ENCODE data around the gene SLC37A1.
A peak's percentile ranks its signal among the peaks of the same experiment; 100 is the strongest.
"Not testable (repeated sequence)": the region's sequence is repeated elsewhere in the genome, so short reads cannot be mapped to it uniquely, and the experiment has no call there.

The SLC37A1 gene

DNA sequence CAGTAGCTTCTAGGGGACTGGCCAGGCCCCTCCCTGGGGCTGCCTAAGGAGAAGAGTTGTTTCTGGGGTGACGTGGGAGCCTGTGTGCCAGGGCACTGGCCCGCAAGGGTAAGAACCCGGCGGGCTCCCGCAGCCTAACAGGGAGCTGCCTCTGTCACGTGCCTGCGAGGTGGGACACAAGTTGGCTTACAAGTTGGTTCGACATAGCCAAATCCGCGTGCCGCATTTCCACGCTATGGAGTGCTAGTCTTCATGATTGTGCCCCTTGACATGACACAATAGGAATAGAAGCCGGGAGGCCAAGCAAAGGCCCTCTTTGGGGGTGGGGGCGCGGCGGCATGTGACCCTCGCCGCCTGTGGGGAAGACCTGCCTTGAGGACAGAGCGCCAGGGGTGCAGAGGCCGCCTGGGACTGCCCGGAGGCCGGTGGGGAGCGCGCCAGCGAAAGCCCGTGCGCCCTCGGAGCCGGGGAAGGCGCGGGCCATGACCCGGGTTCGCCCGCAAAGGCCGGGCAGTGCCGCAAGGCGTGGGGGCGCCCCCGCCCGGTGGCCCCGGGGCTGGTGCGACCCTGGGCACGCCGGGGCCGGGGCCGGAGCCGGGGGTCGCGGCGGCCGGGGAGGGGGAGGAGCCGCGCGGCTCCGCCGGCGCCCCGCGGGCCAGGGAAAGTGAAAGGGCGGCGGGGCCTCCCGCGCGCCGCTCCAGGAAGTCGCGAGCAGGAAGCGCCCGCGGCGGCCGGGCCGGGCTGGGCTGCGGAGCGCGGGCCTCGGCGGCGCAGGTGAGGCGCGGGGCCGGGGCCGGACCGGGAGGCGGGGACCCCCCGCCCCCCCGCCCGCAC is at the start of gene SLC37A1:
Gene SLC37A1 (plus strand): TSS at position 702 of the 834 bp plus-strand sequence. CDS start 4,603 bp downstream, outside the sequence.
- DNase-seq (ENCODE audit: low read depth), result no peak

DNA sequence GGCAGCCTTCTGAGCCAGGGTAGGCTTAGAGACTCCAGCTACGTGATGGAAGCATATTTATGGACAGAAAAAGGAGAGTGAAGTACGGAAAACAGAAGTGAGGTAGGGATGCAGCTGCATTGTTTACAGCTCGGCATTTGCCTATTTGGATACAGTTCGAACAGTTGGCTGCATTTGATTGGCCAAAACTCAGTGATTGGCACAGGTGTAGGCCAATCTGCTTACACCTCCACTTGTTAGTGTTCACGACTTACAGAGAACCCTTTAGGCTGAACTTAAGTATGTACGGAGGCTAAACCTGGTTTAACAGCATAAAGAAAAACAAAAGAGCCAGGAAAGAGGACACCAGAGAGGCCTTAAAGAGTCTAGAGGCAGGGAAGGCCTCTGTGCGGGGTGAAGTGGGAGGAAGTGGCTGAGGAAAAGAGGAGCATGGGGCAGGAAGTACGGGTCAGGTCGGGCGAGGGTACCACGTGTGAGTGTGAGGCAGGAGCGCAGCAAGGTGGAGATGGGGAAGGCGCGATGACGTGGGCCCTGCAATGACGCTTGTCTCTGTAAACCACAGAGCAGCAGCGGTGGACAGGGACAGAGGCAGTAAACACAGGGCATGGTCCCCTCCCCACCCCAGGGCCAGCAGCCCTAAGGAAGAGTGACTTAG is 49.7 kb upstream of the SLC37A1 start:
- peak; percentile 40 for DNase-seq (ENCODE audit: low read depth)

DNA sequence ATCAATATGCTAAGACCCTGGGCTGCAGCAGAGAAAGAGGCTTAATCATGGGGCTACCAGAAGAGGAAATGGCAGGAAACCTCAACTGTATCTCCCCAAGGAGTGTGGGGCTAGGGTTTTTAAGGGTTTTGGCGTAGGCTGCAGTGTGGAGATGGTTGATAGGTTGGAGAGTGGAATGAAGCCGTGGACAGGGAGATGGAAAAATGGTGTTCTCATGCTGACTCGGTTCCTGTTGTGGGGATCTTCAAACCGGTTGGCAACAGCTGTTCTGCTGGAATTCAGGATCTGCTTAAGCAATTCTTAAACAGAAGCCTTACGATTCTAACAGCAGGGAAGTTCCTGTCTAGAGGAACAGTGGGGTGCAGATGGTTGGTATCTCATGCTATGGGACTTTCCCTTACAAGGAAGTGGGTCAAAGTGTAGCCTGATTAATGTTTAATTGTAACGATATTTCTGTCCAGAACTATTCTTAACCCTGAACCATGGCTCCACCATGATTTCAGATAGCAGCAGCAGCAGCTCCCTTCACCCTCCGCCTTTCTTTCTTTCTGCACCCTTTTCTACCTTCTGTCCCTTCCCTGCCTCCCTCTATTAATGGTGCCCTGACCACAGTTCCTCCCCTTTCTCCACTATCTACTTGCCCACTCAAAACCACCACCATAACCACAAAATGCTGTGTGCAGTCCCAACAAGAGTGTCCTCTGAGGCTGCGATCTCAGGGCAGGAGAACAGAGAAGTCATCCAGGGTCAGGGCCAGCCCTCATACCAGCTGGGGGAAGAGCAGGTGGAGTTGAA is 48.4 kb upstream of the SLC37A1 start:
- DNase-seq (ENCODE audit: low read depth), result no peak

DNA sequence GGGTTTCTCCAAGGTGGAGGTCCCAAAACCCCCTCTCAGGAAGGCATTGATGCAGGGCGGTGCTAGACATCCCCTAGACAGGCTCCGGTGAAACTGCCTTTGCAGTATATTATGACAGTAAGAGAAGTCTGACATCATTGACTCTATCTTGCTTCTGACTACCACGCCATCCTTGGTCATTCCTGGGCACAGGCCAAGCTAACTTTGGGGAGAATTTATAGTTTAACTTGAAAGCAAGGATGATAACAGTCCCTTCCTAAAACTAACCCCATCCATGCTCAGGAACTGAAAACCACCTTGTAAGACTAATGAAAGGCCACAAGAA is 47.9 kb upstream of the SLC37A1 start:
- DNase-seq (ENCODE audit: low read depth), result no peak

GRCh38 chr21:42466700-42467099 is 47.0 kb upstream of the SLC37A1 start:
- no peak for DNase-seq (ENCODE audit: low read depth)

DNA sequence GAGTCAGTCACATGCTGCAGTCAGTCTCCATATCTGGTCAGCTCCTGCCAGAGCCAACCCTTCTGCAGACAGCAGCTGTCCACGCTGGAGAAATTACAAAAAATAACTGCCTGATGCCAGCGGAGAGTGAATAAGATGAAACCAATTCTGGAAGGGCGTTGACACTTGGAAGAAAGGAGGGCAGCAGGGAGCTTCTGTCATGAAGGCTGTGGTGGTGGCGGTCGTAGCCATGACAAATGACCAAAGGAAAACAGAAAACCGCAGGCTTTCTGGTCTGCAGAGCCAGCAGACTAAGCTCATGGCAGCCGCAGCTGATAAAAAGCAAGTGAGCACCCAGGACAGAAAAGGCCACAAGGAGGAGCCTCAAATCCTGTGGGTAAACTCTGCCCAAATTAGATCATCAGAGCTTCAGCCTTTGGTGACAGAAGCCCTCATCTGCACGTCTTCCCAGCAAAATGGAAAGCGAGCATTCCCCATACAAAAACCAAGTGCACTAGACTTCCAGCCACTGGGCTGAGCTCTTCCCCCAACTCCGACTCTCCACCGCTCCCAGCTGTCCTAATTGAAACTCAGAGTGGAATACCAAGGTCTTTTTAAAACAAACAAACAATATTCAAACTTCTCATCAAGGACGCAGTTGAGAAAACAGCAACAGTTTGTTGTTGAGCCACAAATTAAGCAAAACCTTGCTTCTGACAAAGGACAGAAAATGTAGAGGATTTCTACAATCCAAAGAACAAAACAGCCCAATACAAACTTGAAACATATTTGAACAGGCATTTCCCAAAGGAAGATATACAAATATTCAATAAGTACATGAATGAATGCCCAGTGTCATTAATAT is 46.3 kb upstream of the SLC37A1 start:
- DNase-seq (ENCODE audit: low read depth), result no peak

GRCh38 chr21:42468491-42469131 is 45.0 kb upstream of the SLC37A1 start:
- DNase-seq (ENCODE audit: low read depth), result no peak

DNA sequence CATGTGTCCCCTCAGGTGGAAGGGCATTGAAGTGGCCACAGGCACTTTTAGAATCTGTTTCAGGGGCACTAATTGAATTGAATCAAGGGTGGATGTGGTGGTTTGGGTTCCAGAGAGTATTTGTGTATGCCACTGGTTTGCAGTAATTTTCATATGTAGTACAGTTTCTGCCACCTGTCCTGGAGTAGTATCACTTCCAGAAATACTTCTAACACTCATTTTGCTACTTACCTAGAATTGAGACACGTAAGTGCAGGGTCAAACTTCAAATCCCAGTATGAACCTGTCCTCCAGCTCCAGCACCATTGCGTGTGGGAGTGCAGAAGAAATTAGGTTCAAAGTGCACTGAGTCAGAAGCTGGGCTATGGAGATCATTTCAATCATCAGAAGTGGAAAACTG is 44.4 kb upstream of the SLC37A1 start:
- no peak for DNase-seq (ENCODE audit: low read depth)

DNA sequence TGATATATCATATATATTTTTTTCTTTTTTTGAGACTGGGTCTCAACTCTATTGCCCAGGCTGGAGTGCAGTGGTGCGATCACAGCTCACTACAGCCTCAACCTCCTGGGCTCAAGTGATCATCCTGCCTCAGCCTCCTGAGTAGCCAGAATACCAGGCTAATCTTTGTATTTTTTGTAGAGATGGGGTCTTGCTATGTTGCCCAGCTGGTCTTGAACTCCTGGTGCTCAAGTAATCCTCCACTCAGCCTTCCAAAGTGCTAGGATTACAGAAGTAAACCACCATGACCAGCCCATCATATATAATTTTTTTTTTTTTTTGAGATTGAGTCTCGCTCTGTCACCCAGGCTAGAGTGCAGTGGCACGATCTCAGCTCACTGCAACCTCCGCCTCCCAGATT is 43.9 kb upstream of the SLC37A1 start:
- DNase-seq (ENCODE audit: low read depth), result not testable (repeated sequence)

GRCh38 chr21:42471206-42471605 is 42.4 kb upstream of the SLC37A1 start:
- no peak for DNase-seq (ENCODE audit: low read depth)

GRCh38 chr21:42471716-42472330 is 41.8 kb upstream of the SLC37A1 start:
- DNase-seq (ENCODE audit: low read depth), result no peak

DNA sequence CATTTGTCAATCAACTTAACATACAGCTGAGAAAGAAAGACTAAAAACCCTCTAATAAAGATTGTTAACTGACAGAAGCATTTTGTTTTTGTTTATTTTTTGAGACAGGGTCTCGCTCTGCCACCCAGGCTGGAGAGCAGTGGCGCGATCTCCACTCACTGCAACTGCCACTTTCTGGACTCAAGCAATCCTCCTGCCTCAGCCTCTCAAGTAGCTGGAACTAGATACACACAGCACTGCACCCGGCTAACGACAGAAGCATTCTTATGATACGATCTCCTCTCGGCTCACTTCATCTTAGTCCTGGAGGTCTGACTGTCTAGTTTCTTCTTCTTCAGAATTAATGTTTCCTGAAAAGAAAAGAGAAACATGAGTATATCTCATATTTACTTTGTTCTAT is 41.1 kb upstream of the SLC37A1 start:
- no peak for DNase-seq (ENCODE audit: low read depth)

- no peak for DNase-seq (ENCODE audit: low read depth)
These were observed 40.1 kb upstream of the SLC37A1 start for GRCh38 chr21:42473498-42474042.

DNA sequence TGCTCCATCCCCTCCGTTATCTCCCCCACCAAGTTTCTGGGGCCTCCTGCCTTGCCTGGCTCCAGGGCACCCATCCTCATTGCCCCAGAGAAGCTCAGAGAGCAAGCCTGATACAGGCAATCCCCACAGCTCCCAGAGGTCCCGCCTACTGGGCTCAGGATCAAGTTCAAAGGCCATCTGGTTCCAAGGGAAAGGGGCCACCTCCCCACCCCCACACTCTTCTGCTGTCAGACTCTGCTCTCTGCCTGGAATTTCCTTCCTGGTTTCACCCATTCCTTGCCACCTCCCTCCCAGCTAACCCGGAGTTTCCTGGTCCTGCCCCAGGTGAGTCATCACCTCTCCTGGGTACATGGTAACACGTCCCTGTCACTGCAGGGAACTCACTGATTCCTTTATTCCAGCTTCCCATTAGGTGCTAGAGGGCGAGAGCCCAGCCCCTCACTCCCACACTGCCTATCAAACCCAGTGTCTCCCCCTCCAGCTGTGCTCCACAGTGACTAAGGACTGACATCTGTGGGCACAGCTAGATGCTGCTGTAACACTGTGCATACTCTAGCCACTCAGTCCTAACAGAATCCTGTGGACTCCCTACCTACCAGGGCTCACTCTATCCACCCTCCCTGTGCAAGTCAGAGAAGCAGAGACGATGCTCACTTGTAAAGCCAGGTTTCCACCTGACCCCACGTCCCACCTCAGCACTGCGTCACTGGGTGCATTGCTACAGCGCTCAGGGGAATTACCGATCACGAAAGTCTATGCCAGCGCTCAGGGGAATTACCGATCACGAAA is 39.4 kb upstream of the SLC37A1 start:
- no peak for DNase-seq (ENCODE audit: low read depth)

GRCh38 chr21:42475036-42475435 is 38.6 kb upstream of the SLC37A1 start:
- DNase-seq (ENCODE audit: low read depth), result no peak

DNA sequence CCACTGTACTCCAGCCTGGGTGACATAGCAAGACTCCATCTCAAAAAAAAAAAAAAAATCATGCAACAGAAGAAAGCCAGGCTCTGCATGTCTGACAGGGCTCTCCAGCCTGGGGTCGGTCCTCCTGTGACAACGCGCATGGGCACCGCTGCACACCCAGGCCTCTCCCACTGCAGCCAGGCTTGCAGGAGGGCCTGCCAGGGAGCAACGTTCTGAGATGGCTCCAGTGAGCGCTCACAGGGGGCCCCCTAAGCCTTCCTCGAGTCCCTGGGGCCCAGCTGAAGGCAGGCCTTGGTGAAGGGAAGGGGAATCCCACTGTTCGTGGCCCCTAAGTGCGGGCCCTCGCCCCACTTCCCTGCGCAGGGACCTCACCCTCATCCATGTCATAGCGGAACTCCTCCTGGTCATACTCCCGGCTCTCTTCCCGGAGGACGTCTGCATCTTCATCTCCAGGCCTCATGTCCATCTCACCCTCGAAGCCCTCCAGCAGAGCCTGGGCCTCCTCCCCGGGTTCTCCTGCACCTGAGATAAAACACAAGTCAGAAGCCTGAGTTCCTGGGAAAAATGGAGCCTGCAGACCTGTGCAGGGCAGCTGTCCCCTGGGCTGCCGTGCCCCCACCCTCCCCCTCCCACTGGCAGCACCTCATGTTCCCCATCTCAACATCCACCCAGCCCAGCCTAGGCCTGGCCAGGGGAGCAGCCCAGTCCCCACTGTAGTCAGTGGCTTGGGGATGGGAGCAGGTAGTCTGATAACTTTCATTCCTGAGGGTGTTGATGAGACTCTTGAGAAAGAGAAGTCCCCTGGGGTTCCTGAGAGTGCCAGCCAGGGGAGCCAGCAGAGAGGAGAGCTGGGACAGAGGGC is 37.9 kb upstream of the SLC37A1 start:
- DNase-seq (ENCODE audit: low read depth), result no peak

- no peak for DNase-seq (ENCODE audit: low read depth)
These were observed 37.0 kb upstream of the SLC37A1 start for GRCh38 chr21:42476388-42477331.

DNA sequence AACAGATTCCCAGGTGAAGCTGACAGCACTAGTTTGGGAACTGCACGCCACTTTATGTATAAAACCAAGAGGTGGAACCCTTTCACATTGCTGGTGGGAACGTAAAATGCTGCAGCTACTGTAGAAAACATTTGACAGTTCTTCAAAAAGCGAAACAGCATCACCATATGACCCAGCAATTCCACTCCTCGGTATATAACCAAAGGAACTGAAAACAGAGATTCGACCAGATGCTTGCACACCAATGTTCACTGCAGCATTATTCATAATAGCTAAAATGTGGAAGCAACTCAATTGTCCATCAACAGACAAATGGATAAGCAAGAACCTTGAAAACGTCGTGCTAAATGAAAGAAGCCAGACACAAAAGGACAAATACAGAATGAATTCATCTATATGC is 35.1 kb upstream of the SLC37A1 start:
- DNase-seq (ENCODE audit: low read depth), result no peak

Data from activated T-cell treated with anti-CD3 and anti-CD28 coated beads for 1 hour (primary cell).